GM12878 (cell line): ENCODE data around the gene DNAAF1. TPM values are rescaled to one million over a fixed set of nuclear protein-coding genes. Genes with fewer than 3 reads are reported as not detected.

ENCODE experiments used
- BMI1 ChIP-seq: fragments of 450-650 bp; IDR thresholded peaks from 2 replicates; pipeline ENCODE4 v1.6.1; 2016; ENCODE audit warnings: mild to moderate bottlenecking, moderate library complexity, borderline replicate concordance
- CEBPB ChIP-seq, 2 experiments: fragments of 150-350 bp in 1 of 2; IDR thresholded peaks; 2 replicates each; pipeline ENCODE4 v1.6.1; 2012 to 2014; ENCODE audit warnings: low read depth in 2 of 2, low read length in 2 of 2, borderline replicate concordance in 1 of 2, inconsistent platforms in 1 of 2
- CREB1 ChIP-seq: IDR thresholded peaks from 2 replicates; pipeline ENCODE4 v1.6.1; 2012; ENCODE audit warnings: low read depth, mild to moderate bottlenecking, inconsistent platforms
- CREM ChIP-seq: IDR thresholded peaks from 2 replicates; pipeline ENCODE4 v1.6.1; 2014; ENCODE audit warnings: antibody characterized with exemption, low read depth
- GABPA ChIP-seq: IDR thresholded peaks from 2 replicates; pipeline ENCODE4 v1.6.1; 2014; ENCODE audit warnings: antibody characterized with exemption, low read depth, mild to moderate bottlenecking, inconsistent platforms
- MEF2B ChIP-seq: fragments of 450-650 bp; IDR thresholded peaks from 2 replicates; pipeline ENCODE4 v1.6.1; 2018; ENCODE audit warnings: mild to moderate bottlenecking, moderate library complexity; ENCODE audit not compliant: partially characterized antibody, poor library complexity, severe bottlenecking
- MTA3 ChIP-seq: IDR thresholded peaks from 2 replicates; pipeline ENCODE4 v1.6.1; 2012; ENCODE audit warnings: low read length, inconsistent platforms, borderline replicate concordance
- MXI1 ChIP-seq: fragments of 150-350 bp; IDR thresholded peaks from 2 replicates; pipeline ENCODE4 v1.6.1; 2011; ENCODE audit warnings: low read depth, mild to moderate bottlenecking, inconsistent platforms, low read length, improper control_type of control experiment
- NBN ChIP-seq: fragments of 450-650 bp; IDR thresholded peaks from 2 replicates; pipeline ENCODE4 v1.6.1; 2016
- NFIC ChIP-seq: IDR thresholded peaks from 2 replicates; pipeline ENCODE4 v1.6.1; 2012; ENCODE audit warnings: low read depth, mild to moderate bottlenecking, inconsistent platforms, low read length, moderate library complexity
- NFXL1 ChIP-seq: fragments of 450-650 bp; IDR thresholded peaks from 2 replicates; pipeline ENCODE4 v1.6.1; 2017; ENCODE audit warnings: antibody characterized with exemption, mild to moderate bottlenecking, borderline replicate concordance
- NRF1 ChIP-seq: conservative IDR thresholded peaks from 2 replicates; pipeline ENCODE4 v1.6.1; 2011; ENCODE audit warnings: mild to moderate bottlenecking, low read depth, low read length, improper control_type of control experiment
- POLR2AphosphoS5 ChIP-seq: IDR thresholded peaks from 2 replicates; pipeline ENCODE4 v1.6.1; 2011; ENCODE audit warnings: mild to moderate bottlenecking, low read length, inconsistent platforms
- POU2F2 ChIP-seq: IDR thresholded peaks from 3 replicates; pipeline ENCODE4 v1.6.1; 2011; ENCODE audit warnings: low read depth, mild to moderate bottlenecking, low read length, borderline replicate concordance
- RB1 ChIP-seq: fragments of 450-650 bp; formaldehyde crosslinking; IDR thresholded peaks from 2 replicates; pipeline ENCODE4 v1.6.1; 2017; ENCODE audit warnings: mild to moderate bottlenecking, borderline replicate concordance
- RFX5 ChIP-seq: IDR thresholded peaks from 2 replicates; pipeline ENCODE4 v1.6.1; 2011; ENCODE audit warnings: low read depth, low read length, improper control_type of control experiment
- SMAD1 ChIP-seq: fragments of 450-650 bp; IDR thresholded peaks from 2 replicates; pipeline ENCODE4 v1.6.1; 2018; ENCODE audit warnings: mild to moderate bottlenecking, low read depth; ENCODE audit not compliant: partially characterized antibody
- SPI1 ChIP-seq: IDR thresholded peaks from 2 replicates; pipeline ENCODE4 v1.6.1; 2011; ENCODE audit warnings: low read depth, mild to moderate bottlenecking, low read length, moderate library complexity, borderline replicate concordance; ENCODE audit not compliant: insufficient read depth
- TAF1 ChIP-seq: IDR thresholded peaks from 2 replicates; pipeline ENCODE4 v1.6.1; 2011; ENCODE audit warnings: mild to moderate bottlenecking, low read depth, low read length, borderline replicate concordance
- TARDBP ChIP-seq: IDR thresholded peaks from 2 replicates; pipeline ENCODE4 v1.6.1; 2016; ENCODE audit warnings: borderline replicate concordance
- WRNIP1 ChIP-seq: IDR thresholded peaks from 2 replicates; pipeline ENCODE4 v1.6.1; 2011; ENCODE audit warnings: low read depth, low read length, improper control_type of control experiment, borderline replicate concordance
- YBX1 ChIP-seq: fragments of 450-650 bp; IDR thresholded peaks from 2 replicates; pipeline ENCODE4 v1.6.1; 2016; ENCODE audit warnings: antibody characterized with exemption
- ZNF274 ChIP-seq: IDR thresholded peaks from one replicate; pipeline ENCODE4 v1.8.0; 2011; ENCODE audit not compliant: insufficient read length, insufficient read depth
- ZZZ3 ChIP-seq: IDR thresholded peaks from 2 replicates; pipeline ENCODE4 v1.6.1; 2011; ENCODE audit warnings: low read depth; ENCODE audit not compliant: control insufficient read depth, insufficient read length
- polyA plus RNA-seq, 11 experiments: library from polyadenylated mRNA; depleted of rRNA in 4 of 11; unstranded in 6 of 11; stranded (reverse) in 5 of 11; fragments of >200 nt; fragmentation: Nextera tagmentation in 4 of 11; fragmentation: Illumina TruSeq in 1 of 11; extraction: Ambion mirVana in 4 of 11; extraction: Trizol in 1 of 11; gene quantifications; 1 replicate in 1 of 11; 2 replicates in 10 of 11; pipeline versions ENCODE4 v1.2.1 to v1.2.3, GENCODE V29; 2011 to 2016; ENCODE audit warnings: inconsistent platforms in 2 of 11, missing spikeins in 2 of 11, low read depth in 1 of 11
- total RNA-seq, 4 experiments: library from RNA; depleted of rRNA in 3 of 4; stranded (reverse); fragments of >200 nt in 3 of 4; fragmentation: Illumina TruSeq in 1 of 4; extraction: Trizol in 1 of 4; gene quantifications; 2 replicates each; pipeline versions ENCODE4 v1.2.1 to v1.2.3, GENCODE V29; 2013 to 2021
- TF ChIP-seq, protein P1 (sequence below): IDR thresholded peaks from 2 replicates; pipeline ENCODE4 v1.6.1; 2011; ENCODE audit warnings: borderline replicate concordance, low read depth, mild to moderate bottlenecking, moderate library complexity, low read length; ENCODE audit not compliant: insufficient read depth, poor library complexity, severe bottlenecking
- TF ChIP-seq, protein P2 (sequence below): IDR thresholded peaks from 2 replicates; pipeline ENCODE4 v1.6.1; 2012; ENCODE audit warnings: low read length, inconsistent platforms
- TF ChIP-seq, protein P3 (sequence below): fragments of 450-650 bp; formaldehyde crosslinking; IDR thresholded peaks from 2 replicates; pipeline ENCODE4 v1.5.0; 2022; ENCODE audit warnings: mild to moderate bottlenecking, missing genetic modification characterization

DNAAF1 gene
- total and polyA plus RNA-seq, 10 of the 15 experiments (the other 5 are each of a cell fraction or from before 2014, with no cell fraction given), result 0.02 to 0.76 (median 0.08) TPM; not detected in 6

DNA sequence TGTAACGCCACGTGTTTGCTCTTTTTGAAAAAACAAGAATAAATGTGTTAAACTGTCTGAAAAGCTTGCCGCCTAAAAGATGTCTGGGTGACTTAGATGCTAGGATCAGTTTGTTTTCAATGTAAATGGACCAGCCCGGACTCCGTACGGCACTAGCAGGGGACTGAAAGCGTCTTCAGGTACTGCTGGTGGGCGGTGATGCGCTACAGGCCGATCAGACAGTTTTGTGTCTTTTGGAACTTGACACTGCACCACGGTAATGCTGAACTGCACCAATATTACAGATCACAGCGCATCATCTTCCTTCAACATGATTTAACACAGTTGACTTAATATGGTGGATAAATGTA lies 27.6 kb upstream of the DNAAF1 start (continued):
- TF ChIP-seq, protein P1, sequence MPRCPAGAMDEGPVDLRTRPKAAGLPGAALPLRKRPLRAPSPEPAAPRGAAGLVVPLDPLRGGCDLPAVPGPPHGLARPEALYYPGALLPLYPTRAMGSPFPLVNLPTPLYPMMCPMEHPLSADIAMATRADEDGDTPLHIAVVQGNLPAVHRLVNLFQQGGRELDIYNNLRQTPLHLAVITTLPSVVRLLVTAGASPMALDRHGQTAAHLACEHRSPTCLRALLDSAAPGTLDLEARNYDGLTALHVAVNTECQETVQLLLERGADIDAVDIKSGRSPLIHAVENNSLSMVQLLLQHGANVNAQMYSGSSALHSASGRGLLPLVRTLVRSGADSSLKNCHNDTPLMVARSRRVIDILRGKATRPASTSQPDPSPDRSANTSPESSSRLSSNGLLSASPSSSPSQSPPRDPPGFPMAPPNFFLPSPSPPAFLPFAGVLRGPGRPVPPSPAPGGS, result no peak
- TF ChIP-seq ZZZ3 (no peak), SPI1 (no peak), MEF2B (no peak), TARDBP (no peak), WRNIP1 (0 out of 2 replicates have a peak, but pooled peaks have one; percentile 5), RFX5 (no peak), RB1 (no peak), POLR2AphosphoS5 (no peak), MXI1 (peak; percentile 86; the same call in 1 of the 2 replicates), YBX1 (no peak), SMAD1 (no peak), BMI1 (no peak), TAF1 (no peak), NRF1 (no peak), CEBPB (IDR thresholded peaks at IDR 0.05; ENCODE audit: borderline replicate concordance in 1 of 2, low read depth in 2 of 2, low read length in 2 of 2) (no peak), NFXL1 (no peak), NBN (0 out of 2 replicates have a peak, but pooled peaks have one; percentile 11), ZNF274 (no peak), POU2F2 (no peak), NFIC (no peak), GABPA (no peak), MTA3 (no peak), CREB1 (no peak), CREM (0 out of 2 replicates have a peak, but pooled peaks have one; percentile 18)
- TF ChIP-seq, protein P2, sequence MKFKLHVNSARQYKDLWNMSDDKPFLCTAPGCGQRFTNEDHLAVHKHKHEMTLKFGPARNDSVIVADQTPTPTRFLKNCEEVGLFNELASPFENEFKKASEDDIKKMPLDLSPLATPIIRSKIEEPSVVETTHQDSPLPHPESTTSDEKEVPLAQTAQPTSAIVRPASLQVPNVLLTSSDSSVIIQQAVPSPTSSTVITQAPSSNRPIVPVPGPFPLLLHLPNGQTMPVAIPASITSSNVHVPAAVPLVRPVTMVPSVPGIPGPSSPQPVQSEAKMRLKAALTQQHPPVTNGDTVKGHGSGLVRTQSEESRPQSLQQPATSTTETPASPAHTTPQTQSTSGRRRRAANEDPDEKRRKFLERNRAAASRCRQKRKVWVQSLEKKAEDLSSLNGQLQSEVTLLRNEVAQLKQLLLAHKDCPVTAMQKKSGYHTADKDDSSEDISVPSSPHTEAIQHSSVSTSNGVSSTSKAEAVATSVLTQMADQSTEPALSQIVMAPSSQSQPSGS, result no peak
- TF ChIP-seq, protein P3, sequence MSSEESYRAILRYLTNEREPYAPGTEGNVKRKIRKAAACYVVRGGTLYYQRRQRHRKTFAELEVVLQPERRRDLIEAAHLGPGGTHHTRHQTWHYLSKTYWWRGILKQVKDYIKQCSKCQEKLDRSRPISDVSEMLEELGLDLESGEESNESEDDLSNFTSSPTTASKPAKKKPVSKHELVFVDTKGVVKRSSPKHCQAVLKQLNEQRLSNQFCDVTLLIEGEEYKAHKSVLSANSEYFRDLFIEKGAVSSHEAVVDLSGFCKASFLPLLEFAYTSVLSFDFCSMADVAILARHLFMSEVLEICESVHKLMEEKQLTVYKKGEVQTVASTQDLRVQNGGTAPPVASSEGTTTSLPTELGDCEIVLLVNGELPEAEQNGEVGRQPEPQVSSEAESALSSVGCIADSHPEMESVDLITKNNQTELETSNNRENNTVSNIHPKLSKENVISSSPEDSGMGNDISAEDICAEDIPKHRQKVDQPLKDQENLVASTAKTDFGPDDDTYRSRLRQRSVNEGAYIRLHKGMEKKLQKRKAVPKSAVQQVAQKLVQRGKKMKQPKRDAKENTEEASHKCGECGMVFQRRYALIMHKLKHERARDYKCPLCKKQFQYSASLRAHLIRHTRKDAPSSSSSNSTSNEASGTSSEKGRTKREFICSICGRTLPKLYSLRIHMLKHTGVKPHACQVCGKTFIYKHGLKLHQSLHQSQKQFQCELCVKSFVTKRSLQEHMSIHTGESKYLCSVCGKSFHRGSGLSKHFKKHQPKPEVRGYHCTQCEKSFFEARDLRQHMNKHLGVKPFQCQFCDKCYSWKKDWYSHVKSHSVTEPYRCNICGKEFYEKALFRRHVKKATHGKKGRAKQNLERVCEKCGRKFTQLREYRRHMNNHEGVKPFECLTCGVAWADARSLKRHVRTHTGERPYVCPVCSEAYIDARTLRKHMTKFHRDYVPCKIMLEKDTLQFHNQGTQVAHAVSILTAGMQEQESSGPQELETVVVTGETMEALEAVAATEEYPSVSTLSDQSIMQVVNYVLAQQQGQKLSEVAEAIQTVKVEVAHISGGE (CRISPR knock-in tag), result no peak
